HG03280 (cell line): ENCODE measurements around the gene CCDC7.
"Not testable (repeated sequence)": the region's sequence is repeated elsewhere in the genome, so short reads cannot be mapped to it uniquely, and the experiment has no call there.

Experiments
- ATAC-seq: cut with Tn5 transposase; IDR thresholded peaks from one replicate; pipeline ENCODE4 v1.9.1; 2021; ENCODE audit warnings: mild to moderate bottlenecking, moderate library complexity; ENCODE audit not compliant: unreplicated experiment

Gene CCDC7

DNA sequence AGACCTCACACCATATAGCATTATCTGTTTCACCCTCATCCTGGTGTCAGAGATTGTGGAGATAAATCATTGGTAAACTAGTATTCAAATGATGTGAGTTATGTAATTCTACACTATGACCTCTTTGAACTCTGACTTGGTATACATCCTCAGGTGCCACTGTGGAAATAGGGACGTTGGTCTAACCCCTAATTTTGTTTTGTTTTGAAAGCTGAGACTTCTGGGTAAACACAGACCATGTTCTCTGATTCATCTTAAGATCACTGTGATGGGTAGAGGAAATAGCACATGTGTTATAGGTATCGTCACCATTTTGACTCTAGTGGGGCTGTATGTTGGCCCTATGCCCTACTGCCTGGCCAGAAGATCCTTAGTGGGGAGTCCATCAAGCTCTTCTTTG lies 241.6 kb downstream of the CCDC7 start:
- ATAC-seq, result no peak

DNA sequence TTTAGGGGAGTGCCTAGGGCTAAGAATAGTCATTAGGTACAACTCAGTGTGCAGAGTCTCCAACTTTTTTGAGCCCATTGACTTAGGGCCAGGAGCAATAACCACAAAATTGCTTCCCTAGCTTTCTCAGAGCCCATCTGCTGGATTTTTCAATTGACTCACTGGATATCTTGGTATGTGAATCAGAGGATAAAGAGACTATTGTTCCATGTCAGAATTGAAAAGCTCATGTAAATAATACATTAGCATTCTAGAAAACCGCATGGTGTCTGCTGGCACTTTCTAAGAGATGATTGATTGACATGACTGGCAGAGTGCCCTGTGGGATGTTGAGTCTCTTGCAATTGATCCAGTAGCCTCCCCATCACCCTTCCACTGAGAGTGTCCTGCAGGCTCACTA lies 246.2 kb downstream of the CCDC7 start:
- ATAC-seq, result no peak

DNA sequence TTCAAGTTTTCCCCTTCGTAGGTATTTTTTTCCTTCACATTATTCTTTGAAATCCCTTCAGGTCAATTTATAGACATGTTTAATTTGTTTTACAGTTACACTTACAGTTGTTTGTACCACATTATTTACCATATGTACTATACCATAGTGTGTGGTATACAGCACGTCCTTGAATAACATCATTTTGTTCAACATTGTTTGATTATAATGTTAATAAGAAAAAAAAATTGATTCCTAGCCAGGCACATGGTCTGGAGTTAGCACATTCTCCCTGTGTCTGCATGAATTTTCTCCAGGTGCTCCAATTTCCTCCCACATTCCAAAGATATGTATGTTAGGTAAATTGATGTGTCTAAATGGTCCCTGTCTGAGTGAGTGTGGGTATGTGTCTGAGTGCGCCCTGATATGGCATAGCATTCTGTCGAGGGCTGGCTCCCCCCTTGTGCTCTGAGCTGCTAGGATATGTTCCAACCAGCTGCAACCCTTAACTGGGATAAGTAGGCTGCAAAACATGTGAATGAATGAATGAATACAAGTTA lies 247.6 kb downstream of the CCDC7 start:
- ATAC-seq, result no peak

DNA sequence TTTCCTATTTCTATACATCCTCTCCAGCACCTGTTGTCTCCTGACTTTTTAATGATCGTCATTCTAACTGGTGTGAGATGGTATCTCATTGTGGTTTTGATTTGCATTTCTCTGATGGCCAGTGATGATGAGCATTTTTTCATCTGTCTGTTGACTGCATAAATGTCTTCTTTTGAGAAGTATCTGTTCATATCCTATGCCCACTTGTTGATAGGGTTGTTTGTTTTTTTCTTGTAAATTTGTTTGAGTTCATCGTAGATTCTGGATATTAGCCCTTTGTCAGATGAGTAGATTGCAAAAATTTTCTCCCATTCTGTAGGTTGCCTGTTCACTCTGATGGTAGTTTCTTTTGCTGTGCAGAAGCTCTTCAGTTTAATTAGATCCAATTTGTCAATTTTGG lies 253.7 kb downstream of the CCDC7 start:
- ATAC-seq, result not testable (repeated sequence)

DNA sequence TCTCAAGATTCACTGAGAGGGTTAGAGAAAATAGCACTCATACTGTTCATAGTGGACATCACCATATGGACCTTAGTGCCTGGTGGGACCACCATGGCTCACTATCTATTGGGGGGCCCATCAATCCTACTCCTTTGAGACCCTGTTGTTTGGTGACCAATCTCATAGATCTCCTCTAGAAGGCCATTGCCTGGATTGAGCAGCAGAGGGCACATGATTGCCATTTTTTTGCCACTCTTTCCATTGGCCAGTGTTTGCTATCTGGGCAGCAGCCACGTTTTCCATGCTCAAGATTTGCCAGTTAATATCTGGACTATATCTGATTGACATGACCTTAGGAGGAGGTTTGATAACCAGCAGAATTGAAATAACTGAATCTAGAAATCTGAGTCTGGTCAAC lies 267.6 kb downstream of the CCDC7 start:
- no peak for ATAC-seq

DNA sequence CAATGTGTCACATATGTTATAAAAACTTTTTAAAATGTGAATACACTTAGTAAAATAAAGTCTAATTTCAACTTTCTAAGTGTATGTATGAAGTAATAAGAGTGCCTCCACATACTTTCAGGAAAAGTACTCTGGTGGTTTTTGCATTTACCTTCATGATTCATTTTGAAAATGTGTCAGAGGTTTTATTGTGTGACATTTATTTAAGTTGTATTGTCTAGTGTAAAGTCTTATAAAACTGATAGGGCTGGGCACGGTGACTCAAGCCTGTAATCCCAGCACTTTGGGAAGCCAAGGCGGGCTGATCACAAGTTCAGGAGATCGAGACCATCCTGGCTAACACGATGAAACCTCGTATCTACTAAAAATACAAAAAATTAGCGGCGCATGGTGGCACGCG lies 285.6 kb downstream of the CCDC7 start:
- ATAC-seq, result no peak

DNA sequence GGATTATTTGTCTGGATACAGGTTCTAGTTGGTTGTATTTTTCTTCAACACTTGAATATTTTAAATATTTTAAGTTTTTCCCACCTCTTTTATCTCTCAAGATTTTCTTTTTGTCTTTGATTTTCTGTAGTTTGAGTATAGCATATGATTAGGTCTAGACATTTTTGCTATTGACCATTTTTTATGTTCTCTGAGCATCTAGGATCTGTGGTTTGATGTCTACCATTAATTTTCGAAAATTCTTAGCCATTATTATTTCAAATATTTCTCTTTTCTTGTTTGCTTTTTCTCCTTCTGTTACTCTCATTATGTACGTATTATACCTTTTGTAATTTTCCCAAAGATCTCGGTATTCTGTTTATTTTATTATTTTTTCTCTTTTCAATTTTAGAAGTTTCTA lies 293.0 kb downstream of the CCDC7 start:
- no peak for ATAC-seq

DNA sequence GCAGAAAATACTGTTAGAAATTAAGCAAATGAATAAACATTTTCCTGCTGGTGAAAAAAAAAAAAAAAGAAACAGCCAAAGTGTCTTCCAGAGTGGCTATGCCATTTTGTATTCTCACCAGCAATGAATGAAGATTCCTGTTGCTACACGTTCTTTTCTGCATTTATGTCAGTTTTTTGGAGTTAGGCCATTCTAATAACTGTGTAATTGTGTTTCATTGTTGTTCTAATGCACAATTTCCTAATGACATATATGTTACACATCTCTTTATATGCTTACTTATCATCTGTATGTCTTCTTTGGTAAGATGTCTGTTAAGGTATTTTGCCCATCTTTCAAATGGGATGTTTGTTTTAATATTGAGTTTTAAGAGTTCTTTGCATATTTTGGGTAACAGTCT lies 298.4 kb downstream of the CCDC7 start:
- no peak for ATAC-seq

DNA sequence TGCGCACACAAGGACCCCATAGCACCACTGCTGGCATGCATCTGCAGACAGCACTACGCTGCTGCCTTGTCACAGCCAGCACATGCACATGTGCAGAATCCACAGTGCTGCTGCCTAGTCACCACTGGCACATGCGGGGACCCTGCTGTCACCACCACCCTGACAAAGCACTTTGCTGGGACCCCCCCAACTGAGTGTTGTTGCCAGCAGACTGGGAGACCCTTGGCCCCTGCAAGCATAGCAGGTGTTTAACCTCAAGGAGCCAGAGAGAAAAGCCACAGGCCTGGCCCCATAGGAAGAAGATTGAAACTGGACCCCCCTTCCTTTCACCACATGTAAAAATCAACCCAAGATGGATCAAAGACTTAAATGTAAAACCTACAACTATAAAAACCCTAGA lies 300.9 kb downstream of the CCDC7 start:
- no peak for ATAC-seq

DNA sequence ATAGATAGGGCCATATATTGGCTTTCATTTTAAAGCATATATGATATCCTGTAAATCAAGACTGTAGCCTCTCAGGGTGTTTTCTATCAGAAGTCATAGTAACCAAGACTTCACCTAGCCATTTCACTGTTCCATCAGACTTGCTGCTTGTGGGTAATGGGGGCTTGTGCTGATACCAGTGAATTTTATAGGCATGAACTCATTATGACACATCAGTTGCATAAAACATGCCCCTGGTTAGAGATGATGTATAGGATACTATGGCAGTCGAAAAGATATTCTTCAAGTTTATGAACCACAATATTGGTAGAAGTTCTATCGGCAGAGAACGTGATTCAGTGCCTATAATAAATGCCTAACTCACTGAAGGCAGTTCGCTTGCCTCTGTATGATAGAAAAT lies 305.6 kb downstream of the CCDC7 start:
- ATAC-seq, result no peak

DNA sequence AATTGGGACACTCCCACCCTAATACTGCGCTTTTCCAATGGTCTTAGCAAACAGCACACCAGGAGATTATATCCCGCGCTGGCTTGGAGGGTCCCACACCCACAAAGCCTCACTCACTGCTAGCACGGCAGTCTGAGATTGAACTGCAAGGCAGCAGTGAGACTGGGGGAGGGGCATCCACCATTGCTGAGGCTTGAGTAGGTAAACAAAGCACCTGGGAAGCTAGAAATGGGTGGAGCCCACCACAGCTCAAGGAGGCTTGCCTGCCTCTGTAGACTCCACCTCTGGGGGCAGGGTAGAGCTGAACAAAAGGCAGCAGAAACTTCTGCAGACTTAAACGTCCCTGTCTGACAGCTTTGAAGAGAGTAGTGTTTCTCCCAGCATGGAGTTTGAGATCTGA lies 309.0 kb downstream of the CCDC7 start:
- not testable (repeated sequence) for ATAC-seq

DNA sequence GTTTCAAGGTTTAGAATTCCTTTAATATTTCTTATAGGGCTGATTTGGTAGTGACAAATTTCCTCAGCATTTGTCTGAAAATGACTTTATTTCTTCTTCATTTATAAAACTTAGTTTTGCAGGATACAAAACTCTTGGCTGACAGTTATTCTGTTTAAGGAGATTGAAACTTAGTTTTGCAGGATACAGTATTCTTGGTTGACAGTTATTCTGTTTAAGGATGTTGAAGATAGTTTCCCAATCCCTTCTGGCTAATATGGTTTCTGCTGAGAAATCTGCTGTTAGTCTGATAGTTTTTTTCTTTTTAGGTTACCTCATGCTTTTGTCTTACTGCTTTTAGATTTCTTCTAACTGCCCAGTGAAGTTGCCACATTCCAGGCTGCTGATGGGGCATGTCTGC lies 325.3 kb downstream of the CCDC7 start:
- no peak for ATAC-seq

DNA sequence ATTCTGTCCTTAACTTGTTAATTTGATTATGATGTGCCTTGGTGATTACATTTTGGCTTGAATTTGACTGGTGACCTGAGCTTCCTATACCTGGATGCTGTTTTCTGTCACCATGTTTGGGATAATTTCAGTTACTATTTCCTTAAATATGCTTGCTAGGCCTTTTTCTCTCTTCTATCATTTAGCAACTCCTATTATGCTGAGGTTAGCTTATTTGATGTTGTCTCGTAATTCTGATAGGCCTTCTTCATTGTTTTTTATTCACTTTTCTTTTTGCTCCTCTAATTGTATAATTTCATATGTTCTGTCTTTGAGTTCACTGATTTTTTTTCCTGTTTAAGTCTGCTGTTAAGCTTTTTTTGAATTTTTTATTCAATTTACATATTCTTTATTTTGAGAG lies 327.2 kb downstream of the CCDC7 start:
- no peak for ATAC-seq

DNA sequence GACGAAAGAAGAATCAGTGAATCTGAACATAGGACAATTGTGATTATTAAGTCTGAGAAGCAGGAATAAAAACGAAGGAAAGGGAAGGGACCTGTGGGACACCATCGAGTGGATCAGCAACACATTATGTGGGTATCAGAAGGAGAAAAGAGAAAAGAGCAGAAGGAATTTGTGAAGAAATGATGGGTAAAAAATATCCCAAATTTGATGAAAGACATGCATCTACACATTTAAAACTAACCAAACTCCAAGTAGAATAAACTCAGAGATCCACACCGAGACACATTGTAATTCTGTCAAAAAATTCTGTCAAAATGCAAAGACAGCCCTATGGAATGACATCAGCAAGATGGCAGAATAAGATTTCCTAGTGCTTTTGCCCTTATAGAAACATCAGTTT lies 341.0 kb downstream of the CCDC7 start:
- no peak for ATAC-seq

DNA sequence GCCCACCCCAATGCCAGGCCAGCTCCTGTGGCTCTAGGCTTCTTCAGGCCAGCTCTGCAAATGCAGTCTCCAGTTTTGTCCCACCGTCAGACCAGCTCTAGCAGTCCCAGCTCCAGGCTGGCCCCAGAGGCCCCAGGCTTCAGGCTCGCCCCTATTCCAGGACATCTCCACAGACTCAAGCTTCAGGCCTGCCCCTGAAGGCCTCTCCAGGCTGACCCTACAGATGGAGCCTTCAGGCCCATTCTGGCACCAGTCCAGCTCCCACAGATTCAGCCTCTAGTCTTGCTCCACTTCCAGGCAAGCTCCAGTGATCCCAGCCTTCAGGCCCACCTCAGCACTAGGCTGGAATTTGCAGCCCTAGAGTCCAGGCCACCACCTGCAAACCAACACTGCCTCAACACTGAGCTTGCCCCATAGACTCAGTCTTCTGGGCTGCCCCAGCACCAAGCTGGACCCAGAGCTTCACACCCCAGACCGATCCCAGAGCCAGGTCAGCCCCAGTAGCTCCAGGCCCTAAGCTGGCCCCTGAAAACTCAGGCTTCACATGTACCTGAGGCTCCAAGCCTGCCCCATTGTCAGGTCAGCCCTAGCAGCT lies 341.8 kb downstream of the CCDC7 start:
- no peak for ATAC-seq

DNA sequence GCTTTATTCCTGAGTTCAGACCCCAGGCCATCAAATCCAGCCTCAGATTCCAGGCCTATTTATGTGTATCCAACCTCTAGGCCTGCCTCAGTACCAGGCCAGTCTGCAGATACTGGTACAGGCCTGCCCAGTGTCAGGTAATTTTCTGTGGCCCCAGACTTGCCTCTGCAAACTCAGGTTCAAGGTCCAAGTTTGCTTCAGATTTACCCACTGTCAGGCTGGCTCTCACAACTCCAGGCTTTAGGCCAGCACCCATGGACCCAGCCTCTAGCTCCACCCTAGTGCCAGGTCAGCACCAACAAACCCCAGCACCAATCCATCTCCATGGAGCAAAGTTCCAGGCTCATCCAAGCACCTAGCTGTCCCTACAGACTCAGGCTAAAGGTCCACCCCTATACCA lies 342.4 kb downstream of the CCDC7 start:
- ATAC-seq, result no peak

DNA sequence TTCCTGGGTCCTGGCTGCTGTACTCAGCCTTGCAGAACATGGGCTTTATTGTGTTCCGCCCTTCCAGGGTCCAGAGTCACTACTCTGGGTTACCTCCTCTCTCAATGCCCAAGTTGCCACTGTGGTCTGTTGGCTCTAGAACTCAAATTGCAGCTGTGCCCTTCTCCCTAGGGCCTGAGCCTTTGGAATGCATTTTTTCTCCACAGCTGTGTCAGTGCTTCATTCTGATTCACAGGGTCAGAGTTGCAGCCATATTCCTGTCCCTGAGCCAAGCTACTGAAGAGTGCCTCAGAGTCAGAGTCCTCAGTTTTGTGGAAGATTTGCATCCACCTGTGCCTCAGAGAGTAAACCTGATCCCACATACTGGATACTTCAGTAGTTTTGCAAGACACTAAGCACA lies 344.5 kb downstream of the CCDC7 start:
- no peak for ATAC-seq

DNA sequence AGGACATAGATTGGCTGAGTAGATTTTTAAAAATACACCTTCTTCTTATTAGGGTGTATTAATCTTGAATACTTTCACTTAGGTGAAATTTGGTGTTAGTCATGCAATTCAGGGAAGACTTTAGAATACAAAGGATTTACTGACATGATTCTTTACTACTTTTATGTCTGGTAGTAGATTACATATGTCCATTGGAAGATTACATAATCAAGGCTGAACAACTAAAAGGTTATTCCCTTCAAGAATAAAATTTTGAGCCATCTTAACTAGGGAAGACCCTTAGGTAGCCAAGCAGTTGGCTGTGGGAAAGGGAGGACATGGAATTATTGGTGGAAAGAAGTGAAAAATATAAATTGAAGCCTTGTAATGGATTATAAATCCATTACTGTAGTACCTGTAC lies 347.1 kb downstream of the CCDC7 start:
- ATAC-seq, result no peak

DNA sequence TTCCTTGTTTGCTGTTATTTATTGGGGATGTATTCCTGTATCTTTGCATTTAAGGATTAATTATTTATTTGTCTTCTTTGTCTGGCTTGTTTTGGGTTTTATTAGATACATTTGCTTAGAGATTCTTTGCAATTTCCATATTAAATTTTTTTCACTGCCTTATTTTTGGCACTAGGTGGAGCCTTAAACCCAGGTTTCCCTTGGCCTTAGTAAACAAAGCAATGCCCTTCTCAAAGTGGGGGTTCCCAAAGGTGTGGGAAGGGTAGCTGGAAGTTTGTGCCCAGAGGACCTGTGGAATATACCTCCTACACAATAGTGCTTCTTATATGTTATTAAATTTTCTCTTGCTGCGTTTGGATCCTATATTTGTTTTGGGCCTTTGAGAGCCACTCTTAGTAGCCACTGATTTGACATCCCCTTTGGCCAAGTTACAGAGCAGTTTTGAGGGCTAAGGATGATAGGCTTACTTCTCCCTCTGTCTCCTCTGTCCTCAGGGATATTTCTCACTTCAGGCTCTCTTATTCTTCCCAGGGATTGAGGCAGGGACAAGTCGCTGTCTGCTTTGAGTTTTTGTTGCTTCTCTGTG lies 349.8 kb downstream of the CCDC7 start:
- ATAC-seq, result no peak

DNA sequence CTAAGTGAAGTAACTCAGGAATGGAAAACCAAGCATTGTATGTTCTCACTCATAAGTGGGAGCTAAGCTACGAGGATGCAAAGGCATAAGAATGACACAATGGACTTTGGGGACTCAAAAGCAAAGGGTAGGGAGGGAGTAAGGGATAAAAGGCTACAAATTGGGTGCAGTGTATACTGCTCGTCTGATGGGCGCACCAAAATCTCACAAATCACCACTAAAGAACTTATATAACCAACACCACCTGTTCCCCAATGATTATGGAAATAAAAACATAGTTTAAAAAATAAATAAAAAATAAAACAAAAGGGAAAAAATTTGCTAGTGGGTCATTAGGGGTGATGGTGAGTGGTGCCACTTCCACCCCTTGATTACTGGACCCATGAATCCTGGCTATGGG lies 351.5 kb downstream of the CCDC7 start:
- ATAC-seq, result not testable (repeated sequence)

DNA sequence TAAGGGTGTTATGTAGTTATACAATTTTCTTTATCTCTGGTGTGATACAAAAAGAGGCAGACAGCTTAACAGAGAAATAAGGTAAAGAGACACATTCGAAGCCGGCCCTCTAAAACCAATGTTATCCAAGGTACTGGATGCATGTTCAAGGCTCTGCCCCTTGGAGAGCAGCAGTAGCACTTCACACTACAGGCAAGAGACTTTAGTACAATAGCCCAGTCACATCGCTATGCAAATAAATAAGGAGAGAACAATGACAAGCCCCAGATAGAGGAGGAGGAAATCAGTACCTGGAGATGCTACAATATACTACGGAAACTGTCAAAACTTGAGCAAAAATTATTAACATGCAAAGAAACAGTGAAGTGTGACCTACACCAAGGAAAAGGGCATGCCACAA lies 401.0 kb downstream of the CCDC7 start:
- no peak for ATAC-seq

DNA sequence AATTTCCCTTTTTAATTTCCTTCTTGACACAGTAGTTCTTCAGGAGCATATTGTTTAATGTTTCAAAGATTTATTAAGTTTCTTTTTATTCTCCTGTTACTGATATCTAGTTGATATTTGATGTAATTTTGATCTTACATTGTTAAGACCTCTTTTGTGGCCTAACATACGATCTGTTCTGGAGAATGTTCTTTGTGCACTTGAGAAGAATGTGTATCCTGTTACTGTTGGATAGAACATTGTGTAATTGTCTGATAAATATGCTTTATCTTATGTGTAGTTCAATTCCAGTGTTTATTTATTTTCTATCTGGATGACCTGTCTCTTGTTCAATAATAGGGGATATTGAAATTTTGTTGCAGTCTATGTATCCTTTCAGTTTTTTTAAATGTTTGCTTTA lies 405.4 kb downstream of the CCDC7 start:
- no peak for ATAC-seq

DNA sequence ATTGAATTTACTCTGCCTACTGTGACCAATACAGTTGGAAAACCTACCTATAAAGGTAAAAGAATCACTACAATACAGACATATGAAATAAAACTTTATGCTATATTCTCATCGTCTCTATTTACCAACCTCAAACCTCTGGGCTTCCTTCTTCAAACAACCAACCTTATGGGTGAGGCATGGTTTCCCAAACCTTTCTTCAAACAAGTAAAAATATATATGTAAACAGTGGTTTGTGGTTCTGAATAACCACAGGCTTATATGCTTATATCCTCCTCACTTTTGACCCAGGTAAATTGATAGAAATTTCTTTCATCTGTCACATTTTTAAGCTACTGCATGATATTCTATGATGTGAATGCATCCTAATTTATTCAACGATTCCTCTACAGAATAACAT lies 408.5 kb downstream of the CCDC7 start:
- no peak for ATAC-seq
